GM12864 (cell line): ENCODE measurements around the gene TAF8.

Experiments used
- DNase-seq: peaks from one replicate; pipeline ENCODE4 v3.0.0-alpha.2; 2011; ENCODE audit warnings: low read depth
- H3K4me3 ChIP-seq: 2 replicates; pipeline ENCODE4 v1.5.1; 2011; ENCODE audit warnings: mild to moderate bottlenecking, low read depth, low read length, control low read depth
- TF ChIP-seq, protein P1 (sequence below): IDR thresholded peaks from 2 replicates; pipeline ENCODE4 v1.5.1; 2011; ENCODE audit warnings: low read depth, mild to moderate bottlenecking, moderate library complexity, low read length, control low read depth, inconsistent platforms; ENCODE audit errors: missing control alignments

Gene TAF8

DNA sequence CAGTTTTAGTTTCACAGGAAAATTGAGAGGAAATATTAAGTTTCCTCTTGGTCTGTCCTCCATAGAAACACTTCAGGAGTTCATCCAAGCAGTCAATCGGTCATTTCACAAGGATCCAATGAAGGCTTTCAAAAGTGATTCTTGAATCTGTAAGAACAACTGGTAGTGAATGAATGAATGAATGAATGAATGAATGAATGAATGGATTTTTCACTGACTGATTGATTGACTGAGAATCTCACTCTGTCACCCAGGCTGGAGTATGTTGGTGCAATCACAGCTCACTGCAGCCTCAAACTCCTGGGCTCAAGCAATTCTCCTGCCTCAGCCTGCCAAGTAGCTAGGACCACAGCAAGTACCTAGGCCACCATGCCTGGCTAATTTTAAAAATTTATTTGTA, 39.4 kb upstream of the TAF8 start:
- DNase-seq, result no peak
- TF ChIP-seq, protein P1, sequence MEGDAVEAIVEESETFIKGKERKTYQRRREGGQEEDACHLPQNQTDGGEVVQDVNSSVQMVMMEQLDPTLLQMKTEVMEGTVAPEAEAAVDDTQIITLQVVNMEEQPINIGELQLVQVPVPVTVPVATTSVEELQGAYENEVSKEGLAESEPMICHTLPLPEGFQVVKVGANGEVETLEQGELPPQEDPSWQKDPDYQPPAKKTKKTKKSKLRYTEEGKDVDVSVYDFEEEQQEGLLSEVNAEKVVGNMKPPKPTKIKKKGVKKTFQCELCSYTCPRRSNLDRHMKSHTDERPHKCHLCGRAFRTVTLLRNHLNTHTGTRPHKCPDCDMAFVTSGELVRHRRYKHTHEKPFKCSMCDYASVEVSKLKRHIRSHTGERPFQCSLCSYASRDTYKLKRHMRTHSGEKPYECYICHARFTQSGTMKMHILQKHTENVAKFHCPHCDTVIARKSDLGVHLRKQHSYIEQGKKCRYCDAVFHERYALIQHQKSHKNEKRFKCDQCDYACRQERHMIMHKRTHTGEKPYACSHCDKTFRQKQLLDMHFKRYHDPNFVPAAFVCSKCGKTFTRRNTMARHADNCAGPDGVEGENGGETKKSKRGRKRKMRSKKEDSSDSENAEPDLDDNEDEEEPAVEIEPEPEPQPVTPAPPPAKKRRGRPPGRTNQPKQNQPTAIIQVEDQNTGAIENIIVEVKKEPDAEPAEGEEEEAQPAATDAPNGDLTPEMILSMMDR, result no peak
- no peak overlapping the region; the same call in 1 of the 2 replicates for H3K4me3 ChIP-seq

DNA sequence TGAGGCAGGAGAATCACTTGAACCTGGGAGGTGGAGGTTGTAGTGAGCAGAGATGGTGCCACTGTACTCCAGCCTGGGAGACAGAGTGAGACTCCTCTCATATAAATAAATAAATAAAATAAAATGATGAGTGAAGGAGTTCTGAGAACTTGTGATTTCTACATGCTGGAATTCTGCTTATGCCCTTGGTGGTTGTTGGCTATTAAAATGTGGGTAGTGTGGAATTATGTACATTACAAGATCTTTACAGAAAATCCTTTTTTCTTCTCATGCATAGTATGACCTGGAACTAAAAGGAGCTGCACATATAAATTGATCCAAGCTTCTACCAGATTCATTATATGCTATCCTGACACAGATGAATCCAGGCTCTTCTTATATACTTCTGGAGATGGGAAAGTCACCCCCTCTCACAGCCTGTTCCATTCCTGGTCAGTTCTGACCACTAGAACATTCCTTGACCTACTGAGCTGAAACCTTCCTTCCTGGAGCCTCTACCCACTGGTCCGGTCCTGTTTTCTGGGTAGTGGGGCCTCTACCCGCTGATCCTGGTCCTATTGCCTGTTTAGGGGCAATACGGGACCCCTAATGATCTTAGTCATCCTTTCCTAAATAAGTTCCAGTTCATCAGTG, 37.7 kb upstream of the TAF8 start:
- TF ChIP-seq, protein P1, result no peak
- H3K4me3 ChIP-seq, result no peak overlapping the region
- no peak for DNase-seq

DNA sequence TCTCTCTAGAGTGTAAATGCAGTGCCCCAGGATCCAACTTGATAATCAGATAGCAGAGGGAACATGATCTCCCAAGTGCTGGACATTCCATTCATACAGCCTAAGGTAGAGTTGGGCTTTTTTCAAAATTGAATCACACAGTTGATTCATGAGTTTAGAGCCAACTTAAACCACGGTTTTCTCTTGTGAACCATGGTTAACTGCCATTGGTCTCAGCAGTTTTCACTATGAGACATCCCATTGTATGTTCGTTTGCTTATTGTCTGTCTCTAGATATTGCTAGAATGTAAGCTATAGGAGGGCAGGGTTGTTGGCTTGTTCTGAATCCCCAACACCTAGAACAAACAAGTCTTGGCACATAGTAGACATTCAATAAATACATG, 37.2 kb upstream of the TAF8 start:
- no peak overlapping the region for H3K4me3 ChIP-seq
- TF ChIP-seq, protein P1, result no peak
- no peak for DNase-seq

DNA sequence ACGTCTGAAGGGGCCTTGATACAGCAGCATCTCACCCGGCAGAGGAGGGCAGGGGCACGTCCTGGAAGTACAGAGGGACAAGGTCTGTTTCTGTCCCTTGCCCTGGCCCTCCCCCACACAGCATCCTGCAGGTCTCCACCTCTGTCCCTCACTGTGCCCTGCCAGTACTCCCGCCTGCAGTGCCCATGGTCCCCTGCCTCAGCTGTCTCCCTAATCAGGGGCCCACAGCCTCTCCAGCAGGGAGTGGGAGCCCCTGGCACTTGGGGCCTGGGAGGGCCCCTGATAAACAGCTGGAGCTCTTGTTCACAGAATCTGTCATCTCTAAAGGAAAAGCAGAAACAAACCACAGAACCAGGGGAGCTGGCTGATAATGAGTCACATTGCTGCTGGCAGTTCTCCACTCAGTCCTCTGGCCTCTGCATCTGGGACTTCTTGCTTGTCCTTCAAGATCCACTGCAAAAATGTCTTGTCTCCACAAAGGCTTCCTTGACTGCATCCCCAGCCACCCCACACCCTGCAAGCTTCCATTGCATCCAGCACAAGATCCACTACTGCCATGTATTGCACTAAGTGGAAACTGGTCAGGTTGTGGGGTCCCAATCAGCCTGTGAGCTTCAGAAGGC, 33.2 kb upstream of the TAF8 start:
- no peak for DNase-seq
- no peak overlapping the region for H3K4me3 ChIP-seq
- TF ChIP-seq, protein P1, result no peak

DNA sequence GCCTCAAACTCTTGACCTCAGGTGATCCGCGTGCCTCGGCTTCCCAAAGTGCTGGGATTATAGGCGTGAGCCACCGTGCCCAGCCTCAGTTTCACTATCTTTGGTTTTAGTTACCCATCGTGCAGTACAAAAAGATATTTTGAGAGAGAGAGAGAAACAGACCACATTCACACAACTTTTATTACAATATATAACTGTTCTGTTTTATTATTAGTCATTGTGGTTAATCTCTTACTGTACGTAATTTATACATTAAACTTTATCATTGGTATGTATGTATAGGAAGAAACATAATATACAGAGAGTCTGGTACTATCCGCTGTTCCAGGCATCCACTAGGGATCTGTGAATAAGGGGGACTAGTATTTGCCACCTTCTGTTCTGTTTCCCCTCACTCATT, 29.4 kb upstream of the TAF8 start:
- no peak overlapping the region for H3K4me3 ChIP-seq
- DNase-seq, result no peak
- TF ChIP-seq, protein P1, result no peak

DNA sequence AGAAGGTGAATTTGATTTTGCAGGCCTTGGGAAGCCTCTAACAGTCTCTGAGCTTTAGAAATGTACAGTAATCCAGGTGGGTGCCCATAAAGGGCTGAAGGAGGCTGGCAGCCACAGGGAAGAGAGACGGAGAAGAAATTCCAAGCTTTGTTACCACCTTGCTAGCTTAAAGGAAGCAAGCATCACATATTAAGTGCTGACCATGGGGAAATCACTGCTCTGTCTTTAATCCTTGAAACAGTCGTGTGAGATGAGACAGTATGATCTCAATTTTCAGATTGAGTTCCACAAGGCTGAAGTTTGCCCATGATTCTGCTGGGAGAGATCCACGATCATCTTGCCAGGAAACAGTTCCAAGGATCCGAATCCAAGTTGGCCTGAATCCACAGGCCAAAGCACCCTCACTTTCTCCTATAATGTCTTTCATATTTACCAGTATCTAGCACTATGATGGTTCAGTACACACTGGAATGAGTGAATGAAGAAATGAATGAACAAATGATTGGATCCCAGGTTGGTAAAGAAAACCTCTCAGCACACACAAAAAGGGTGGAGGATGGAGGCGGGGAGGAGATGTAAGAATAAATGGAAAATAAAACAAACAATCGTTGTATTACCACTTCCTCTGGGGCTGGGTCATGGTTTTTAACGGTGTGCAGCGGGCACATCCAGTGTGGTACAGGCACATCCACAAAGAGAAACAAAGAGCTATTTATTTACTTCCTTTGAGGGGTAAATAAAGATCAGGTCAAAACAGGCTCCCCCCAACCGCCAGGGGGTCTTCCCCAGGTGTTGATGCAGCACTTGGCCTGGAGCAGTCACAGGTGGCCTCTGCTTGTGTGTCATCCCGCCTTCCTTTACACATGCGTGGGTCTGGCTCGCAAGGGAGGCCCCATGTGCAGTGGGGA, 28.2 kb upstream of the TAF8 start:
- no peak overlapping the region for H3K4me3 ChIP-seq
- TF ChIP-seq, protein P1, result no peak
- peak; percentile 56 for DNase-seq
